Psoas muscle (tissue), 8 donors: Measurements from ENCODE around the gene ALDH1A1. TPM values are rescaled to one million over a fixed set of nuclear protein-coding genes. Genes with fewer than 3 reads are reported as not detected.
"Not testable (repeated sequence)": the region's sequence is repeated elsewhere in the genome, so short reads cannot be mapped to it uniquely, and the experiment has no call there.

Source experiments
- ATAC-seq, 4 donors: fragments of 200-7000 bp; cut with Tn5 transposase; one replicate each; pipeline ENCODE4 v1.9.1; 2020; ENCODE audit warnings: moderate library complexity in 3 of 4, mild to moderate bottlenecking in 2 of 4
- DNase-seq, 2 donors: peaks; one replicate each; pipeline ENCODE4 v3.0.0-alpha.2; 2020
- H3K27ac ChIP-seq: fragments of 200-600 bp; one replicate; pipeline ENCODE4 v1.8.0; 2022
- H3K27me3 ChIP-seq, 3 donors: fragments of 200-600 bp in 1 of 3; one replicate each; pipeline versions ENCODE4 v1.6.1 to v1.8.0; 2013 to 2022; ENCODE audit warnings: low read length in 2 of 3, mild to moderate bottlenecking in 2 of 3, moderate library complexity in 1 of 3; ENCODE audit not compliant: insufficient read depth in 3 of 3
- H3K36me3 ChIP-seq, 2 donors: fragments of 200-600 bp in 1 of 2; one replicate each; pipeline versions ENCODE4 v1.6.1 to v1.8.0; 2013 to 2022; ENCODE audit warnings: low read depth in 1 of 2, mild to moderate bottlenecking in 1 of 2, moderate library complexity in 1 of 2; ENCODE audit not compliant: insufficient read depth in 1 of 2
- H3K4me1 ChIP-seq: fragments of 200-600 bp; one replicate; pipeline ENCODE4 v1.8.0; 2022
- H3K4me3 ChIP-seq: fragments of 200-600 bp; one replicate; pipeline ENCODE4 v1.8.0; 2022; ENCODE audit warnings: mild to moderate bottlenecking
- H3K9me3 ChIP-seq: fragments of 200-600 bp; one replicate; pipeline ENCODE4 v1.8.0; 2022
- CTCF ChIP-seq: fragments of 200-600 bp; IDR thresholded peaks from one replicate; pipeline ENCODE4 v1.8.0; 2022; ENCODE audit warnings: antibody characterized with exemption
- WGBS, 3 donors: extraction: QIAGEN DNeasy Blood & Tissue Kit; methylation state at CpG; one replicate each; pipeline versions ENCODE4 v1.1.6 to v1.1.7; 2013; 5-methylcytosine and 5-hydroxymethylcytosine counted together
- intact Hi-C, 2 donors: fragments of 100-400 bp; cut with DNase I; formaldehyde crosslinking; loops; one replicate each; pipeline versions ENCODE4 v1.11.0 to v1.14.2; 2022
- polyA plus RNA-seq, 3 donors: library from polyadenylated mRNA; stranded (reverse); fragments of 200-250 nt; gene quantifications; one replicate each; pipeline ENCODE4 v1.2.3, GENCODE V29; 2013
- total RNA-seq, 4 donors: library from RNA; stranded (reverse); fragmentation: NEBNext Ultra II Directional in 2 of 4; extraction: Animal tissue kit (Norgen Biotek cat#: 25700) in 2 of 4; gene quantifications; one replicate each; pipeline versions ENCODE4 v1.2.1 to v1.2.4, GENCODE V29; 2021 to 2023
- donor health status: healthy with polysubstance abuse.
- donor health status: DM: no; HTN: no; CAD: no; lungs with moderate emphysema.
- donor health status: Bipolar disorder and iron deficiency.
- donor health status: healthy.
- donor health status: DM: yes; HTN: yes; CAD: no.
- donor health status: DM: no; HTN: no; CAD: no.
- donor health status: DM: no; HTN: no; CAD: no.
- donor health status: DM: yes; HTN: yes; CAD: no.

Gene ALDH1A1
- total and polyA plus RNA-seq, 7 donors: 7.0 to 57.0 (median 21.0) TPM

- TF ChIP-seq CTCF: no peak
- no peaks in the 10 kb centered on the region for H3K27me3 ChIP-seq
- WGBS, 3 donors: 66 to 82% (median 70%) methylated on average over 3 of the region's 3 CpGs
- peaks cover 16% of the 10 kb centered on the region for H3K4me1 ChIP-seq
- H3K27ac ChIP-seq: no peak overlapping the region
- H3K36me3 ChIP-seq: no peaks in the 10 kb centered on the region
- H3K4me3 ChIP-seq: no peak overlapping the region
- intact Hi-C loops: no loop called here
- DNase-seq (no peak), ATAC-seq (no peak)
- no peaks in the 10 kb centered on the region for H3K9me3 ChIP-seq
Measured at GRCh38 chr9:72946318-72946717, 6.5 kb downstream of the ALDH1A1 start.

GRCh38 chr9:72945391-72945790 is 7.5 kb downstream of the ALDH1A1 start:
- Histone ChIP-seq H3K4me1 (peaks cover 11% of the 10 kb centered on the region), H3K27ac (no peak overlapping the region), H3K4me3 (no peak overlapping the region), H3K9me3 (no peaks in the 10 kb centered on the region), H3K27me3 (no peaks in the 10 kb centered on the region), H3K36me3 (no peaks in the 10 kb centered on the region)
- ATAC-seq: no peak
- intact Hi-C loops: no loop called here
- no peak for TF ChIP-seq CTCF
- no peak for DNase-seq
- WGBS, 3 donors: 49 to 74% (median 53%) methylated on average over 3 of the region's 3 CpGs

GRCh38 chr9:72943844-72944462 is 8.9 kb downstream of the ALDH1A1 start:
- no peak overlapping the region for H3K27ac ChIP-seq
- no peaks in the 10 kb centered on the region for H3K9me3 ChIP-seq
- DNase-seq (no peak), ATAC-seq (no peak)
- H3K4me3 ChIP-seq: no peak overlapping the region
- WGBS, 3 donors: 74 to 86% (median 79%) methylated on average over 2 of the region's 2 CpGs
- TF ChIP-seq CTCF: no peak
- no peaks in the 10 kb centered on the region for H3K27me3 ChIP-seq
- intact Hi-C loops: no loop called here
- H3K4me1 ChIP-seq: peaks cover 11% of the 10 kb centered on the region
- peaks cover 0 to 11% of the 10 kb centered on the region in 2 donors for H3K36me3 ChIP-seq

- no peak for TF ChIP-seq CTCF
- 95 to 96% (median 96%) methylated on average over 2 of the region's 2 CpGs for whole genome bisulfite sequencing, 3 donors
- H3K4me3 ChIP-seq: no peak overlapping the region
- no peak for DNase-seq
- no peak for ATAC-seq
- H3K36me3 ChIP-seq: peaks cover 0 to 11% of the 10 kb centered on the region in 2 donors
- H3K27me3 ChIP-seq: no peaks in the 10 kb centered on the region
- intact Hi-C loops: no loop called here
- no peaks in the 10 kb centered on the region for H3K9me3 ChIP-seq
- H3K4me1 ChIP-seq: peaks cover 5% of the 10 kb centered on the region
- no peak overlapping the region for H3K27ac ChIP-seq
Measured at GRCh38 chr9:72942451-72942850, 10.4 kb downstream of the ALDH1A1 start.

GRCh38 chr9:72939581-72939980 is 13.3 kb downstream of the ALDH1A1 start:
- H3K4me1 ChIP-seq, H3K4me3 ChIP-seq, H3K27me3 ChIP-seq, H3K27ac ChIP-seq, ATAC-seq, intact Hi-C loops, H3K9me3 ChIP-seq, DNase-seq: not testable (repeated sequence)
- peaks cover 0 to 11% of the 10 kb centered on the region in 2 donors for H3K36me3 ChIP-seq
- 85 to 92% (median 87%) methylated on average over 6 of the region's 6 CpGs for WGBS, 3 donors
